Neural crest cell (in vitro differentiated cells): ENCODE data around the gene NQO1. TPM values are rescaled to one million over a fixed set of nuclear protein-coding genes. Genes with fewer than 3 reads are reported as not detected.
"Not testable (repeated sequence)": the region's sequence is repeated elsewhere in the genome, so short reads cannot be mapped to it uniquely, and the experiment has no call there.

ENCODE experiments used
- DNase-seq: peaks from one replicate; pipeline ENCODE4 v3.0.0; 2021; ENCODE audit warnings: low read depth, mixed read lengths, low spot score
- H3K27ac Mint-ChIP-seq: one replicate; pipeline ENCODE4 v1.8.0; 2021; ENCODE audit warnings: mild to moderate bottlenecking, mixed read lengths; ENCODE audit not compliant: unreplicated experiment
- H3K27me3 Mint-ChIP-seq: 2 replicates; pipeline ENCODE4 v1.8.0; 2021; ENCODE audit warnings: low read depth, mild to moderate bottlenecking, mixed read lengths
- H3K36me3 Mint-ChIP-seq: 2 replicates; pipeline ENCODE4 v1.8.0; 2021; ENCODE audit warnings: low read depth, mild to moderate bottlenecking, mixed read lengths
- H3K4me1 Mint-ChIP-seq: 2 replicates; pipeline ENCODE4 v1.8.0; 2021; ENCODE audit warnings: mixed read lengths
- H3K4me3 Mint-ChIP-seq: one replicate; pipeline ENCODE4 v1.8.0; 2021; ENCODE audit warnings: mild to moderate bottlenecking, mixed read lengths
- H3K9me3 Mint-ChIP-seq: 2 replicates; pipeline ENCODE4 v1.8.0; 2021; ENCODE audit warnings: mixed read lengths
- total RNA-seq: library from RNA; stranded (reverse); gene quantifications from 2 replicates; pipeline ENCODE4 v1.2.1, GENCODE V29; 2021
- TF ChIP-seq, protein P1 (sequence below): fragments of 200-600 bp; sonication (generic); conservative IDR thresholded peaks from 2 replicates; pipeline ENCODE4 v1.5.0; 2021; ENCODE audit warnings: antibody characterized with exemption, mild to moderate bottlenecking

Gene NQO1
- total RNA-seq, 1 donor from 2014 or later, result 81.1 TPM

DNA sequence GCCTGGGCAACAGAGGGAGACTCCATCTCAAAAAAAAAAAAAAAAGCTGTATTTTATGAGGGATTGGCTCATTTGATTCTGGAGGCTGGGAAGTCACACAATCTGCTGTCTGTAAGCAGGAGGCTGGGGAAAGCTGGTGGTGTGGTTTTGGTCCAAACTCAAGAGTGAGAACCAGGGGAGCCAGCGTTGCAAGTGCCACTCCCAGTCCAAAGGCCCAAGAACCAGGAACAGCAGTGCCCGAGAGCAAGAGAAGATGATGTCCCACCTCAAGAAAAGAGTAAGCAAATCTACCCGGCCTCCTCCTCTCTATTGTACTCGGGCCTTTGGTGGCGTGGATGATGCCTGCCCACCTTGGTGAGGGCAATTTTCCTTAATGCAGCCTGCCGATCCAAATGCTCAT, 5.7 kb upstream of the NQO1 start:
- TF ChIP-seq, protein P1, sequence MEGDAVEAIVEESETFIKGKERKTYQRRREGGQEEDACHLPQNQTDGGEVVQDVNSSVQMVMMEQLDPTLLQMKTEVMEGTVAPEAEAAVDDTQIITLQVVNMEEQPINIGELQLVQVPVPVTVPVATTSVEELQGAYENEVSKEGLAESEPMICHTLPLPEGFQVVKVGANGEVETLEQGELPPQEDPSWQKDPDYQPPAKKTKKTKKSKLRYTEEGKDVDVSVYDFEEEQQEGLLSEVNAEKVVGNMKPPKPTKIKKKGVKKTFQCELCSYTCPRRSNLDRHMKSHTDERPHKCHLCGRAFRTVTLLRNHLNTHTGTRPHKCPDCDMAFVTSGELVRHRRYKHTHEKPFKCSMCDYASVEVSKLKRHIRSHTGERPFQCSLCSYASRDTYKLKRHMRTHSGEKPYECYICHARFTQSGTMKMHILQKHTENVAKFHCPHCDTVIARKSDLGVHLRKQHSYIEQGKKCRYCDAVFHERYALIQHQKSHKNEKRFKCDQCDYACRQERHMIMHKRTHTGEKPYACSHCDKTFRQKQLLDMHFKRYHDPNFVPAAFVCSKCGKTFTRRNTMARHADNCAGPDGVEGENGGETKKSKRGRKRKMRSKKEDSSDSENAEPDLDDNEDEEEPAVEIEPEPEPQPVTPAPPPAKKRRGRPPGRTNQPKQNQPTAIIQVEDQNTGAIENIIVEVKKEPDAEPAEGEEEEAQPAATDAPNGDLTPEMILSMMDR, result no peak
- H3K27ac Mint-ChIP-seq, result no peak overlapping the region
- no peaks in the 10 kb centered on the region for H3K9me3 Mint-ChIP-seq
- no peak for DNase-seq
- no peaks in the 10 kb centered on the region for H3K27me3 Mint-ChIP-seq
- H3K36me3 Mint-ChIP-seq, result no peaks in the 10 kb centered on the region
- H3K4me1 Mint-ChIP-seq, result peaks cover 19% of the 10 kb centered on the region
- no peak overlapping the region for H3K4me3 Mint-ChIP-seq

DNA sequence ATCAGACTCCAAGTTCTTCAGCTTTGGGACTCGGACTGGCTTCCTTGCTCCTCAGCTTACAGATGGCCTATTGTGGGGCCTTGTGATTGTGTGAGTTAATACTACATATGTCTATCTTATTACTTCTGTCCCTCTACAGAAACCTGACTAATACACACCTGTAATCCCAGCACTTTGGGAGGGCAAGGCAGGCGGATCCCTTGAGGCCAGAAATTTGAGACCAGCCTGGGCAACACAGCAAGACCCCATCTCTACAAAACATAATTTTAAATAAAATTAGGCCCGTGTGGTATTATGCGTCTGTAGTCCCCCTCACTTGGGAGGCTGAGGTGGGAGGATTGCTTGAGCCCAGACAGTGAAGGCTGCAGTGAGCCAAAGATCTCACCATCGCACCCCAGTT, 4.9 kb upstream of the NQO1 start:
- not testable (repeated sequence) for H3K27me3 Mint-ChIP-seq, H3K4me3 Mint-ChIP-seq
- peaks cover 28% of the 10 kb centered on the region for H3K4me1 Mint-ChIP-seq

DNA sequence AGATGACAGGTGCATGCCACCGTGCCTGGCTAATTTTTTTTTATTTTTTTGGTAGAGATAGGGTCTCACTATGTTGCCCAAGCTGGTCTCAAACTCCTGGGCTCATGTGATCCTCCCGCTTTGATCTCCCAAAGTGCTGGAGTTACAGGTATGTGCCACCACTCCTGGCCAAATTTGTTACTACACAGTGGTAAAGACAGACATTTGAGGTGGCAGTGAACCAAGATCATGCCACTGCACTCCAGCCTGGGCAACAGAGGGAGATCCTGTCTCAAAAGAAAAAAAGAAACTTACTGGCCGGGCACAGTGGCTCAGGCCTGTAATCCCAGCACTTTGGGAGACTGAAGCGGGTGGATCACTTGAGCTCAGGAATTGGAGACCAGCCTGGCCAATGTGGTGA, 2.7 kb upstream of the NQO1 start:
- not testable (repeated sequence) for H3K36me3 Mint-ChIP-seq, DNase-seq, H3K9me3 Mint-ChIP-seq, H3K27me3 Mint-ChIP-seq, H3K4me3 Mint-ChIP-seq, H3K27ac Mint-ChIP-seq
- H3K4me1 Mint-ChIP-seq, result peaks cover 46% of the 10 kb centered on the region

More for the DNA sequence above, 4.9 kb upstream of the NQO1 start:
- H3K9me3 Mint-ChIP-seq, H3K27ac Mint-ChIP-seq, DNase-seq, H3K36me3 Mint-ChIP-seq: not testable (repeated sequence)

DNA sequence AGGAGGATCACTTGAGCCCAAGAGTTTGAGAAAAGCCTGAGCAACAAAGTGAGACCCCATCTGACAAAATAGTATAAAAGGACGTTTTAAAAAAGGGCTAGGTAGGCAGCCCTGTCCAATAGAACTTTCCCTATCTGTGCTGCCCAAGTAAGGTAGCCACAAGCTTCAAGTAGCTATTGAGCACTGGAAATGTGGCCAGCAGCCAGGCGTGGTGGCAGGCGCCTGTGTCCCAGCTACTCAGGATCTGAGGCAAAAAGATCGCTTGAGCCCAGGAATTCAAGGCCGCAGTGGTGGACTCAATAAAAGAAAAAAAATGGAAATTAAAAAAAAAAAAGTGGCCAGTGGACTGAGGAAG, 1.5 kb upstream of the NQO1 start:
- no peak for DNase-seq
- Mint-ChIP-seq H3K27ac (no peak overlapping the region), H3K9me3 (no peaks in the 10 kb centered on the region), H3K36me3 (no peaks in the 10 kb centered on the region), H3K4me1 (peaks cover 56% of the 10 kb centered on the region), H3K4me3 (peak overlapping the region; percentile 98), H3K27me3 (no peaks in the 10 kb centered on the region)
- TF ChIP-seq, protein P1, result no peak

DNA sequence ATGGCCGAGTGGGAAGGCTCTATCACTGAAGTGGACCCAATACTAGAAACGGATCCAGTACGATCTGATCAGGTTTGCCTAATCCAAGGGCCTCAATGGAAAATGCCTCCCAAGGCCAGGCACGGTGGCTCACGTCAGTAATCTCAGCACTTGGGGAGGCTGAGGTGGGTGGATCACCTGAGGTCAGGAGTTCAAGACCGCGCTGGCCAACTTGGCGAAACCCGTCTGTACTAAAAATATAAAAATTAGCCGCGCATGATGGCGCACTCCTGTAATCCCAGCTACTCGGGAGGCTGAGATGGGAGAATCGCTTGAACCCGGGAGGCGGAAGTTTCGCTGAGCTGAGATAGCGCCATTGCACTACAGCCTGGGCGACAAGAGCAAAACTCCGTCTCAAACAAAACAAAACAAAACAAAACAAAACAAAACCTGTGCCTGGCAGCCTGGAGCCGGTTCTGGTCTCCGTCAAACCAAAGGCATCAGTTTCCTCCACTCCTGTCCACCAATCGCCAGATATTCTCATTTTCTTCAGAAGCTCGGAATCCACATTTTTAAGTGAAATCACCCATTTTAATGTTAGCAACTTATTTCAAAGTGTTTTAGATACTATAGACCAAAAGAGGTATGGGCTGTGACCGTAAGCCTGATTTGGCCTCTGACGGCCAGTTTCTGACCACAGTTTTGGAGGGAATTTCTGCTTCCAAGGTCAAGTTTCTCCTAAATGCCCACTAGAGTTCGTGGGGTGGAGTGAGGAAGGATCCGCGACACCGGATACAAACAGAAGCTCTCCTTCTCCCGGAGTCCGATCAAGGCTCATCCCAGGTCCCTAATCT, 664 bp downstream of the NQO1 start:
- no peak for DNase-seq
- peaks cover 60% of the 10 kb centered on the region for H3K4me1 Mint-ChIP-seq
- peak overlapping the region; percentile 100 for H3K27ac Mint-ChIP-seq

DNA sequence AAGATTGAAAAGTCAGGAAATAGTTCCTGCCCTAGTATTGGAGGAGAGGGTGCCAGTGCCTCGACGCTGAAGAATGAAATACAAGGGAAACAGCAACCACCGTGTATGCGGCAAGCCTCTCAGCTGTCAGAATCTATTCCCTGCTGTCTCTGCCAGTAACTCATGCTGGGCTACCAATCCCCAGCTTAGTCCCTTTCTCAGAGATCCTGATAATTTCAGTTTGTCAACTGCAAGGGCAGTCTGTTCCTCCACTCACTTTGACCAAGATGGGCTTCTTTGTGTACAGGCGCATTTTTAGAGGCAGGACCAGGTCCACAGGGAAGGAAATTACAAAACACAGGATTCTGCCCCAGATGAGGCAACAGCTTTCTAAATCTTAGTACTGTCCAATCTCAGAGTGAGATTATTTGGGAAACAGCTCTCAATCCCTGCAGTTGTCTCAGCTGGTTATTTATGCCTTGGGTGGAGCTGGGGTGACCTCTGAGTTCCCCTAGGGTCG, 1.3 kb downstream of the NQO1 start:
- H3K4me3 Mint-ChIP-seq, result peak overlapping the region; percentile 98
- H3K36me3 Mint-ChIP-seq, result no peaks in the 10 kb centered on the region
- H3K4me1 Mint-ChIP-seq, result peaks cover 60% of the 10 kb centered on the region
- TF ChIP-seq, protein P1, result no peak
- peak overlapping the region; percentile 89 for H3K27ac Mint-ChIP-seq
- no peak for DNase-seq
- H3K27me3 Mint-ChIP-seq, result no peaks in the 10 kb centered on the region
- no peaks in the 10 kb centered on the region for H3K9me3 Mint-ChIP-seq

More for the DNA sequence above, 664 bp downstream of the NQO1 start:
- TF ChIP-seq, protein P1, result no peak
- Mint-ChIP-seq H3K27me3 (no peaks in the 10 kb centered on the region), H3K9me3 (no peaks in the 10 kb centered on the region), H3K4me3 (peak overlapping the region; percentile 98), H3K36me3 (no peaks in the 10 kb centered on the region)
